HepG2 (cell line): ENCODE measurements around the gene HSPA1A. TPM values are rescaled to one million over a fixed set of nuclear protein-coding genes. Genes with fewer than 3 reads are reported as not detected.

Source experiments
- DPF2 ChIP-seq: sonication (generic); formaldehyde crosslinking; IDR thresholded peaks from 2 replicates; pipeline ENCODE4 v1.4.0; 2020; ENCODE audit warnings: mild to moderate bottlenecking, low read depth, missing genetic modification reagents, borderline replicate concordance
- DR1 ChIP-seq: sonication (generic); formaldehyde crosslinking; IDR thresholded peaks from 2 replicates; pipeline ENCODE4 v1.8.0; 2021; ENCODE audit warnings: mild to moderate bottlenecking, missing genetic modification reagents, inconsistent platforms
- GATAD1 ChIP-seq: IDR thresholded peaks from 2 replicates; pipeline ENCODE4 v1.6.1; 2016; ENCODE audit warnings: missing genetic modification reagents, missing compliant biosample characterization
- HES4 ChIP-seq: sonication (generic); formaldehyde crosslinking; IDR thresholded peaks from 2 replicates; pipeline ENCODE4 v1.9.0; 2021; ENCODE audit warnings: mild to moderate bottlenecking, missing genetic modification reagents, borderline replicate concordance
- HIC2 ChIP-seq: sonication (generic); formaldehyde crosslinking; IDR thresholded peaks from 2 replicates; pipeline ENCODE4 v1.9.0; 2022; ENCODE audit warnings: low read depth, missing genetic modification reagents
- MTF1 ChIP-seq: sonication (generic); formaldehyde crosslinking; IDR thresholded peaks from 2 replicates; pipeline ENCODE4 v1.5.0; 2020; ENCODE audit warnings: missing genetic modification reagents
- NCOA5 ChIP-seq: sonication (generic); formaldehyde crosslinking; IDR thresholded peaks from 2 replicates; pipeline ENCODE4 v1.4.0; 2020; ENCODE audit warnings: missing genetic modification reagents
- NFE2 ChIP-seq: sonication (generic); formaldehyde crosslinking; IDR thresholded peaks from 2 replicates; pipeline ENCODE4 v1.4.0; 2020; ENCODE audit warnings: missing genetic modification reagents
- RERE ChIP-seq: IDR thresholded peaks from 2 replicates; pipeline ENCODE4 v1.6.1; 2016; ENCODE audit warnings: low read depth, missing genetic modification reagents, missing compliant biosample characterization
- RNF2 ChIP-seq: fragments of 450-650 bp; conservative IDR thresholded peaks from 2 replicates; pipeline ENCODE4 v1.6.1; 2016; ENCODE audit warnings: low read depth
- XBP1 ChIP-seq: sonication (generic); formaldehyde crosslinking; IDR thresholded peaks from 2 replicates; pipeline ENCODE4 v1.5.0; 2020; ENCODE audit warnings: missing genetic modification reagents
- ZBTB26 ChIP-seq: IDR thresholded peaks from 2 replicates; pipeline ENCODE4 v1.6.1; 2016; ENCODE audit warnings: missing compliant biosample characterization, missing genetic modification reagents, borderline replicate concordance
- ZNF225 ChIP-seq: sonication (generic); formaldehyde crosslinking; IDR thresholded peaks from 2 replicates; pipeline ENCODE4 v1.4.0; 2020; ENCODE audit warnings: mild to moderate bottlenecking, missing genetic modification reagents
- ZNF251 ChIP-seq: sonication (generic); formaldehyde crosslinking; IDR thresholded peaks from 2 replicates; pipeline ENCODE4 v1.9.0; 2021; ENCODE audit warnings: mild to moderate bottlenecking, missing genetic modification reagents
- ZNF256 ChIP-seq: sonication (generic); formaldehyde crosslinking; conservative IDR thresholded peaks from 2 replicates; pipeline ENCODE4 v1.4.0; 2020; ENCODE audit warnings: missing genetic modification reagents
- ZNF3 ChIP-seq: IDR thresholded peaks from 2 replicates; pipeline ENCODE4 v1.7.0; 2017; ENCODE audit warnings: inconsistent platforms
- ZNF512 ChIP-seq: sonication (generic); formaldehyde crosslinking; IDR thresholded peaks from 2 replicates; pipeline ENCODE4 v1.4.0; 2020; ENCODE audit warnings: mild to moderate bottlenecking, missing genetic modification reagents
- ZNF589 ChIP-seq: sonication (generic); formaldehyde crosslinking; conservative IDR thresholded peaks from 2 replicates; pipeline ENCODE4 v1.8.0; 2022; ENCODE audit warnings: mild to moderate bottlenecking, moderate library complexity, missing genetic modification reagents
- ZNF652 ChIP-seq: IDR thresholded peaks from 2 replicates; pipeline ENCODE4 v1.6.1; 2016; ENCODE audit warnings: low read depth, borderline replicate concordance
- ZSCAN30 ChIP-seq: sonication (generic); formaldehyde crosslinking; IDR thresholded peaks from 2 replicates; pipeline ENCODE4 v1.5.0; 2020; ENCODE audit warnings: mild to moderate bottlenecking, missing genetic modification reagents
- polyA plus RNA-seq, 8 experiments: library from polyadenylated mRNA; depleted of rRNA in 3 of 8; stranded (reverse) in 7 of 8; unstranded in 1 of 8; fragments of >200 nt; fragmentation: Illumina TruSeq in 4 of 8; extraction: Trizol in 4 of 8; gene quantifications; 2 replicates each; pipeline versions ENCODE4 v1.2.1 to v1.2.3, GENCODE V29; 2011 to 2016; ENCODE audit warnings: low read depth in 4 of 8, missing spikeins in 1 of 8, mixed read lengths in 1 of 8; ENCODE audit not compliant: insufficient read depth in 1 of 8
- total RNA-seq, 5 experiments: library from RNA; depleted of rRNA; stranded (reverse); fragments of >200 nt; fragmentation: Illumina TruSeq; extraction: Trizol; gene quantifications; 2 replicates each; pipeline ENCODE4 v1.2.3, GENCODE V29; 2016; ENCODE audit warnings: low read depth in 1 of 5

The HSPA1A gene
- total and polyA plus RNA-seq, 2 of the 13 experiments (the other 11 are each of a cell fraction or from before 2014, with no cell fraction given): 44.5 to 85.0 TPM

GRCh38 chr6:31865205-31866118 is 50.1 kb downstream of the HSPA1A start (continued):
- TF ChIP-seq HIC2 (no peak; the same call in 1 of the 2 replicates), ZNF256 (peak; percentile 68), MTF1 (CRISPR knock-in tag) (no peak), ZNF589 (no peak), RERE (CRISPR knock-in tag) (peak; percentile 85), ZNF3 (CRISPR knock-in tag) (no peak), ZNF225 (CRISPR knock-in tag) (no peak), GATAD1 (CRISPR knock-in tag) (peak; percentile 55), HES4 (CRISPR knock-in tag) (no peak), ZNF652 (CRISPR knock-in tag) (no peak), ZSCAN30 (no peak; the same call in 1 of the 2 replicates), ZNF512 (CRISPR knock-in tag) (no peak), DPF2 (CRISPR knock-in tag) (no peak), ZNF251 (CRISPR knock-in tag) (no peak), NCOA5 (no peak), NFE2 (CRISPR knock-in tag) (no peak), DR1 (CRISPR knock-in tag) (peak; percentile 13; the same call in 1 of the 2 replicates), RNF2 (no peak), ZBTB26 (CRISPR knock-in tag) (peak; percentile 91), XBP1 (CRISPR knock-in tag) (no peak)
